CD8-positive, alpha-beta memory T cell (primary cell): ENCODE results near the gene NKX6-2. TPM values are rescaled to one million over a fixed set of nuclear protein-coding genes. Genes with fewer than 3 reads are reported as not detected.

Experiments
- CTCF ChIA-PET: fragments of 350-600 bp; sonication (Branson Sonifier 250); formaldehyde crosslinking; loops from one replicate; lab custom pipeline; 2021; ENCODE audit warnings: antibody characterized with exemption; lab: Charles Lee
- POLR2A ChIA-PET: fragments of 350-600 bp; sonication (Branson Sonifier 250); formaldehyde crosslinking; loops from one replicate; lab custom pipeline; 2021; ENCODE audit warnings: antibody characterized with exemption; lab: Charles Lee
- DNase-seq, 5 donors: peaks; one replicate each; pipeline versions ENCODE4 v3.0.0 to v3.0.0-alpha.2; 2020 to 2022; ENCODE audit warnings: mixed read lengths in 1 of 5
- H3K27ac ChIP-seq: one replicate; pipeline ENCODE4 v1.7.0; 2013; ENCODE audit warnings: low read depth, mild to moderate bottlenecking, low read length, moderate library complexity
- H3K27me3 ChIP-seq: 2 replicates; pipeline ENCODE4 v1.7.0; 2013; ENCODE audit warnings: low read length, mild to moderate bottlenecking; ENCODE audit not compliant: insufficient read depth, poor library complexity, severe bottlenecking
- H3K36me3 ChIP-seq: 2 replicates; pipeline ENCODE4 v1.7.0; 2013; ENCODE audit warnings: mild to moderate bottlenecking, low read length, moderate library complexity; ENCODE audit not compliant: insufficient read depth
- H3K4me1 ChIP-seq: 2 replicates; pipeline ENCODE4 v1.7.0; 2013; ENCODE audit warnings: mild to moderate bottlenecking, low read length, moderate library complexity; ENCODE audit not compliant: insufficient read depth
- H3K4me3 ChIP-seq: 2 replicates; pipeline ENCODE4 v1.7.0; 2013; ENCODE audit warnings: mild to moderate bottlenecking, low read length
- H3K9me3 ChIP-seq: 2 replicates; pipeline ENCODE4 v1.7.0; 2013; ENCODE audit warnings: mild to moderate bottlenecking, low read length
- H3K27ac Mint-ChIP-seq, 8 donors: one replicate each; pipeline ENCODE4 v1.8.0; 2020 to 2021; ENCODE audit warnings: mixed read lengths in 8 of 8, mild to moderate bottlenecking in 6 of 8, inconsistent platforms in 3 of 8, moderate library complexity in 3 of 8
- H3K27me3 Mint-ChIP-seq, 2 donors: one replicate each; pipeline ENCODE4 v1.8.0; 2020 to 2021; ENCODE audit warnings: mixed read lengths in 2 of 2, mild to moderate bottlenecking in 1 of 2, moderate library complexity in 1 of 2
- H3K36me3 Mint-ChIP-seq, 3 donors: one replicate each; pipeline ENCODE4 v1.8.0; 2020 to 2021; ENCODE audit warnings: mixed read lengths in 3 of 3, inconsistent platforms in 1 of 3, mild to moderate bottlenecking in 1 of 3
- H3K4me1 Mint-ChIP-seq, 3 donors: one replicate each; pipeline ENCODE4 v1.8.0; 2020 to 2021; ENCODE audit warnings: mixed read lengths in 3 of 3, inconsistent platforms in 1 of 3, mild to moderate bottlenecking in 1 of 3
- H3K4me3 Mint-ChIP-seq, 7 donors: one replicate each; pipeline ENCODE4 v1.8.0; 2020 to 2021; ENCODE audit warnings: mixed read lengths in 7 of 7, mild to moderate bottlenecking in 6 of 7, moderate library complexity in 4 of 7, inconsistent platforms in 2 of 7
- H3K9me3 Mint-ChIP-seq, 5 donors: one replicate each; pipeline ENCODE4 v1.8.0; 2020 to 2022; ENCODE audit warnings: mixed read lengths in 5 of 5, mild to moderate bottlenecking in 3 of 5, moderate library complexity in 2 of 5, inconsistent platforms in 1 of 5
- polyA plus RNA-seq: library from polyadenylated mRNA; unstranded; fragments of 300-500 nt; fragmentation: Illumina TruSeq; gene quantifications from one replicate; pipeline ENCODE4 v1.2.3, GENCODE V29; 2021
- total RNA-seq, 2 experiments: library from RNA; stranded (reverse); gene quantifications; one replicate each; pipeline ENCODE4 v1.2.3, GENCODE V29; 2021

The NKX6-2 gene
- total and polyA plus RNA-seq, 3 experiments from 2014 or later = not detected

GRCh38 chr10:132789659-132790148 is 3.8 kb upstream of the NKX6-2 start:
- H3K4me1 Mint-ChIP-seq = no peaks in the 10 kb centered on the region
- POLR2A ChIA-PET = no interaction called here
- no peak overlapping the region for H3K27ac Mint-ChIP-seq
- Histone ChIP-seq H3K4me3 (no peak overlapping the region), H3K4me1 (no peaks in the 10 kb centered on the region), H3K27ac (no peak overlapping the region), H3K27me3 (no peaks in the 10 kb centered on the region), H3K9me3 (no peaks in the 10 kb centered on the region), H3K36me3 (no peaks in the 10 kb centered on the region)
- H3K9me3 Mint-ChIP-seq = no peaks in the 10 kb centered on the region
- CTCF ChIA-PET = no interaction called here
- no peaks in the 10 kb centered on the region for H3K36me3 Mint-ChIP-seq
- H3K4me3 Mint-ChIP-seq = no peak overlapping the region
- peaks cover 0 to 2% of the 10 kb centered on the region in 2 donors for H3K27me3 Mint-ChIP-seq
- no peak for DNase-seq

DNA sequence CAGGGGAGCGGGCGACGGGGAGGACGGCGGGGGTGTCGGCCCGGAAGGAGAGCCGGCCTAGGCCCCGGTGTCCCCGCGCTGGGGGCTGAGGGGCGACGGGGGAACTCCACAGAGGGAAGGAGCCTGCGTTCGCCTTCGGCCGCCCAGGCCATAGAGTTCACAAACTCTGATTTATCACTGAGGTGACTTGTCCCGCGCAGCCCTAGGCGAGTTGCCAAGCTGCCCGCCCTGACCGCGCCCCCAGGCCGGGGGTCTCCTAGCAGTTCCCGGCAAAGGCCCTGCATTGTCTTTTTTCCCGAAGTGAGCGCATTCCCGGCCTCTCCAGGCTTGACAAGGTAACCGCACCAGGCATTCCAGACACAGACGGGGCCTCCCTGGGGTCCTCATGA is 2.9 kb upstream of the NKX6-2 start:
- ChIA-PET CTCF (no interaction called here), POLR2A (no interaction called here)
- Histone ChIP-seq H3K27ac (no peak overlapping the region), H3K36me3 (no peaks in the 10 kb centered on the region), H3K27me3 (no peaks in the 10 kb centered on the region), H3K9me3 (no peaks in the 10 kb centered on the region), H3K4me1 (no peaks in the 10 kb centered on the region), H3K4me3 (no peak overlapping the region)
- Mint-ChIP-seq H3K4me1 (no peaks in the 10 kb centered on the region), H3K9me3 (no peaks in the 10 kb centered on the region), H3K4me3 (no peak overlapping the region), H3K27me3 (peaks cover under 1 to 4% of the 10 kb centered on the region in 2 donors), H3K27ac (no peak overlapping the region), H3K36me3 (no peaks in the 10 kb centered on the region)
- no peak for DNase-seq

DNA sequence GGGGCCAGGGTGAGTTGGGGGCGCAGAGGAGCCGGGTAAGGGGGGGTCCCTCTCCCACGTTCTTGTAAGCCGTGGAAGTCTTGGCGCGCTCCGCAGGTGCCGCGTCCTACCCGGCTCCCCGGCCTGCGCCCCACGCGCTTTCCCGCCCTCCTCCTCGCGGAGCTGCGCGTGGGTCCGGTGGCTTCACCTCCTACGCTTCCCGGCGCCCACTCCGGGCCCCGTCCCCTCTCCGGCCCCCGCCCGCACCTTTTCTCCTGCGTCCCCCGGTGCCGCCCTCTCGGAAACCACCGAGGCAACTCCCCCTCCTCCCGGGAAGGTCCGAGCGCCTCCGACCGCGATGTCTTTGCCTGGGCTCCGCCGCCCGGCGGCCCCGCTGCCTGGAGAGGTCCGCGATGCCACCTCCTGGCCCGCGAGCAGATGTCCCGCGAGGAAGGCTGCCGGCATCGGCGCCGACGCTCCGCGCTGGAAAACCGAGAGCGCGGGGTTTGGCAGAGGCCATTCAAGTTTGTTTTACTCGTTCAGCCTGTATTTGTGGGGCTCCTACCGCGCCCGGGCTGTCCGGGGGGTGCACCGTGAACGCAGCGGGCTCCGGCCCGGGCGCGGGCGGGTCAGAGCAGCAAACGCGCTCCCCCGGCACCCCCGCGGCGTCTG is 2.4 kb upstream of the NKX6-2 start:
- DNase-seq = no peak
- H3K27ac Mint-ChIP-seq = no peak overlapping the region
- Histone ChIP-seq H3K27me3 (no peaks in the 10 kb centered on the region), H3K27ac (no peak overlapping the region), H3K4me3 (no peak overlapping the region), H3K9me3 (no peaks in the 10 kb centered on the region), H3K36me3 (no peaks in the 10 kb centered on the region), H3K4me1 (no peaks in the 10 kb centered on the region)
- POLR2A ChIA-PET = no interaction called here
- H3K27me3 Mint-ChIP-seq = peaks cover 5 to 9% of the 10 kb centered on the region in 2 donors
- H3K36me3 Mint-ChIP-seq = peaks cover 0 to 4% (median 1%) of the 10 kb centered on the region in 3 donors
- CTCF ChIA-PET = no interaction called here
- H3K4me1 Mint-ChIP-seq = peaks cover 3% of the 10 kb centered on the region in 3 donors
- H3K4me3 Mint-ChIP-seq = no peak overlapping the region
- peaks cover 0 to 4% (median 2%) of the 10 kb centered on the region in 5 donors for H3K9me3 Mint-ChIP-seq

- CTCF ChIA-PET = no interaction called here
- Mint-ChIP-seq H3K4me1 (peaks cover 3% of the 10 kb centered on the region in 3 donors), H3K9me3 (peaks cover 0 to 9% (median 2%) of the 10 kb centered on the region in 5 donors), H3K27me3 (peaks cover 11 to 15% of the 10 kb centered on the region in 2 donors), H3K36me3 (peaks cover 4 to 11% (median 6%) of the 10 kb centered on the region in 3 donors), H3K27ac (no peak overlapping the region), H3K4me3 (no peak overlapping the region)
- Histone ChIP-seq H3K9me3 (no peaks in the 10 kb centered on the region), H3K4me3 (no peak overlapping the region), H3K36me3 (no peaks in the 10 kb centered on the region), H3K27me3 (no peaks in the 10 kb centered on the region), H3K4me1 (no peaks in the 10 kb centered on the region), H3K27ac (no peak overlapping the region)
- POLR2A ChIA-PET = no interaction called here
- DNase-seq = no peak
Measured at GRCh38 chr10:132787495-132788179, 1.7 kb upstream of the NKX6-2 start.

GRCh38 chr10:132786884-132787494 is 1.0 kb upstream of the NKX6-2 start:
- no peaks in the 10 kb centered on the region for H3K4me1 ChIP-seq
- no peak overlapping the region for H3K4me3 ChIP-seq
- no peak for DNase-seq
- Mint-ChIP-seq H3K4me3 (no peak overlapping the region), H3K36me3 (peaks cover 5 to 14% (median 11%) of the 10 kb centered on the region in 3 donors), H3K9me3 (peaks cover 0 to 9% (median 2%) of the 10 kb centered on the region in 5 donors), H3K27me3 (peaks cover 11 to 16% of the 10 kb centered on the region in 2 donors), H3K27ac (no peak overlapping the region), H3K4me1 (peaks cover 3% of the 10 kb centered on the region in 3 donors)
- CTCF ChIA-PET = no interaction called here
- POLR2A ChIA-PET = no interaction called here
- no peaks in the 10 kb centered on the region for H3K36me3 ChIP-seq
- H3K27me3 ChIP-seq = no peaks in the 10 kb centered on the region
- H3K27ac ChIP-seq = no peak overlapping the region
- no peaks in the 10 kb centered on the region for H3K9me3 ChIP-seq

DNA sequence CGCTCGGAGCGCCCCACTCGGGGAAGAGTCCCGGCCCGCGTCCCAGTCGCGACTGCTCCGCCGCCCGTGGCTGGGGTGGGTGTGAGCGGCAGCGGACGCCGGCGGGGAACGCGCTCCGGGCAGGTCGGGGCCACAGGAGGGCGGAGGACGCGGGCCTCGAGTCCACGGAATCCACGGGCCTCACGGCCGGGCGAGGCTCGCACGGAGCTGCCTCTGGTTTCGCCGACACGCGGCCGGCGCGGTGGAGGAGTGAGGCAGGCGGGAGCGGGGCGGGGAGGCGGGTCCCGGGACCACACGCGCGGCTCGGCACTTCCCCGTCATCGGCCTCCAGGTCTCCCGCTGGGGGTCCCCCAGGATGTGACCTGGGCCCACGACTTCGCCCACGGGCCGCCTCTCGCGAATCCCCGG is 533 bp upstream of the NKX6-2 start:
- H3K36me3 ChIP-seq = no peaks in the 10 kb centered on the region
- Mint-ChIP-seq H3K27ac (no peak overlapping the region), H3K9me3 (peaks cover 0 to 9% (median 2%) of the 10 kb centered on the region in 5 donors), H3K27me3 (peaks cover 11 to 18% of the 10 kb centered on the region in 2 donors), H3K4me3 (no peak overlapping the region), H3K4me1 (peaks cover 3% of the 10 kb centered on the region in 3 donors), H3K36me3 (peaks cover 9 to 18% (median 16%) of the 10 kb centered on the region in 3 donors)
- POLR2A ChIA-PET = no interaction called here
- no peaks in the 10 kb centered on the region for H3K27me3 ChIP-seq
- DNase-seq = no peak
- H3K4me1 ChIP-seq = no peaks in the 10 kb centered on the region
- no peaks in the 10 kb centered on the region for H3K9me3 ChIP-seq
- CTCF ChIA-PET = no interaction called here
- H3K27ac ChIP-seq = no peak overlapping the region
- H3K4me3 ChIP-seq = no peak overlapping the region

DNA sequence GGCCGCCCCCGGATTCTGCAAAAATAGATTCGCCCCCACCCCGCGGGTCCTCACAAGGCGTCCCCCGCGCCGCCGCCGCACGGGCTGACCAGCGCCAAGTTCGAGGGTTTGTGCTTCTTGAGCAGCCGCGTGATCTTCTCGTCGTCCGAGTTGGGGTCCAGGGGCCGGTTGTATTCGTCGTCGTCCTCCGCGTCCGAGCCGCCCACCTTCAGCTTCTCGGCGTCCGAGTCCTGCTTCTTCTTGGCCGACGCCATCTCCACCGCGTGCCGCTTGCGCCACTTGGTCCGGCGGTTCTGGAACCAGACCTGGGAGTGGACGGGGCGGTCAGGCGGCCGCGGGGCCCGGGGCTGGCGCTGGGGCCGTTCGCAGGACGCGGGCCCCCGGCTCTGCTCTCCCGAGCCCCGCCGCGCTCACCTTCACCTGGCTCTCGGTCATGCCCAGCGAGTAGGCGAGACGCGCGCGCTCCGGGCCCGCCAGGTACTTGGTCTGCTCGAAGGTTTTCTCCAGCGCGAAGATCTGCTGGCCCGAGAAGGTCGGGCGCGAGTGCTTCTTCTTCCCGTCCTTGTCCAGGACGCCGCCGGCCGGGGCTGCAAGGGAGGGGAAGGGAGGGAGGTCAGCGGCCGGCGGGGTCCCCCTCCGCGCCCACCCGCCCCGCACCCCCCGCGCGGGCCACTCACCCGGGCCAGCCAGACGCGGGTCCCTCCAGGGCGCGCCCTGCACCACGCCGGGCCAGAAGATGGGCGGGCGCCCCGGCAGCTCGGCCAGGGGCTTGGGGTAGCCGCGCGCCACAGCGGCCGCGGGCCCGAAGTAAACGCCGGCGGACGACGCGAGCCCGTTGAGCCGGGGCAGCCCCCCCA is 853 bp downstream of the NKX6-2 start:
- H3K9me3 ChIP-seq = no peaks in the 10 kb centered on the region
- Mint-ChIP-seq H3K9me3 (peaks cover 0 to 9% (median 2%) of the 10 kb centered on the region in 5 donors), H3K27me3 (peaks cover 11 to 18% of the 10 kb centered on the region in 2 donors), H3K27ac (no peak overlapping the region), H3K4me1 (peaks cover 3% of the 10 kb centered on the region in 3 donors), H3K4me3 (no peak overlapping the region), H3K36me3 (peaks cover 12 to 23% (median 22%) of the 10 kb centered on the region in 3 donors)
- no peak overlapping the region for H3K27ac ChIP-seq
- no peaks in the 10 kb centered on the region for H3K4me1 ChIP-seq
- ChIA-PET CTCF (no interaction called here), POLR2A (no interaction called here)
- no peak for DNase-seq
- H3K36me3 ChIP-seq = no peaks in the 10 kb centered on the region
- no peak overlapping the region for H3K4me3 ChIP-seq
- no peaks in the 10 kb centered on the region for H3K27me3 ChIP-seq
